Measurements from ENCODE around the gene PRRC2B.
A peak's percentile ranks its signal among the peaks of the same experiment; 100 is the strongest.
"Not testable (repeated sequence)": the region's sequence is repeated elsewhere in the genome, so short reads cannot be mapped to it uniquely, and the experiment has no call there.

The PRRC2B gene

DNA sequence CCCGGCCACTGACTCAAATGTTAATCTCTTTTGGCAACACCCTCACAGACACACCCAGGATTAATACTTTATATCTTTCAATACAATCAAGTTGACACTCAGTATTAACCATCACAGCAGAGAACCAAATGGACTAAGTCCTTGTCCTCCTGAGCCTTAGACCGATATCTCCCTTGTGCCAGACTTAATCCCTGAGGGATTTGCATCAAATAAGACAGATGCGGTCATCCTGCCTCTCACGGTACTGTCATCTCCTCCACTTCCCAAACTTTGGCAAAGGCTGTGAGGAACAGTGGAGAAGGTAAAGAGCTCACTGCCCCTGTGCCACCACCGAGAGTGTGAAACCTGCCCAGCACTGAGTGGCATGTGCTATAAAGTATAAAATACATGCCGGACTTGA lies 6.5 kb upstream of the PRRC2B start:
- no peak for DNase-seq (ENCODE audit: low spot score)

DNA sequence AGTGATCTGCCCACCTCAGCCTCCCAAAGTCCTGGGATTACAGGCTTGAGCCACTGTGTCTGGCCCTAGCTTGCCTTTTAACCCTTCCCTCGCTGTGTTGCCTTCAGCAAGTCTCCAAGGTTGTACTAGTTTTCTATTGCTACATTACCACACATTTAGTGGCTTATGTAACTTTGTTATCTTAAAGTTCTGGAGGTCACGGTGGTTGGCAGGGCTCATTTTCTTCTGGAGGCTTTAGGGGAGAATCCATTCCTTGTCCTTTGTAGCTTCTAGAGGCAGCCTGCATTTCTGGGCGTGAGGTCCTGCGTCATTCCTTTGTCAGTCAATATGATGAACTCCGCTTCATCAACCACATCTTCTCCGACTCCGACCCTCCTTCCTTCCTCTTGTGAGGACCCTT lies 2.9 kb upstream of the PRRC2B start:
- DNase-seq (ENCODE audit: low spot score), result no peak

DNA sequence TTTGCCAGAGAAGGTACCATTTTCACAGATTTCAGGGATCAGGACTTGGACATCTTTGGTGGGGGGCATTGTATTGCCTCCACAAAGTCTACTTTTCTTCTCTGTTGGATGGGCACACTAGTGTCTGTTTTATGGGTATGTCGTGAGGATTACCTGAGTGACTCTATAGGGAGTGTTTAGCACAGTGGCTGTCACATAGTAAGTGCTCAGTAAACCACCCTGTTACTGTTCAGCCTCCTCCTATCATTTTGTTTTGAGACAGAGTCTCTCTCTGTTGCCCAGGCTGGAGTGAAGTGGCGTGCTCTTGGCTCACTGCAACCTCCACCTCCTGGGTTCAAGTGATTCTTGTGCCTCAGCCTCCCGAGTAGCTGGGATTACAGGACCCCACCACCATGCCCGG lies 2.4 kb upstream of the PRRC2B start:
- no peak for DNase-seq (ENCODE audit: low spot score)

DNA sequence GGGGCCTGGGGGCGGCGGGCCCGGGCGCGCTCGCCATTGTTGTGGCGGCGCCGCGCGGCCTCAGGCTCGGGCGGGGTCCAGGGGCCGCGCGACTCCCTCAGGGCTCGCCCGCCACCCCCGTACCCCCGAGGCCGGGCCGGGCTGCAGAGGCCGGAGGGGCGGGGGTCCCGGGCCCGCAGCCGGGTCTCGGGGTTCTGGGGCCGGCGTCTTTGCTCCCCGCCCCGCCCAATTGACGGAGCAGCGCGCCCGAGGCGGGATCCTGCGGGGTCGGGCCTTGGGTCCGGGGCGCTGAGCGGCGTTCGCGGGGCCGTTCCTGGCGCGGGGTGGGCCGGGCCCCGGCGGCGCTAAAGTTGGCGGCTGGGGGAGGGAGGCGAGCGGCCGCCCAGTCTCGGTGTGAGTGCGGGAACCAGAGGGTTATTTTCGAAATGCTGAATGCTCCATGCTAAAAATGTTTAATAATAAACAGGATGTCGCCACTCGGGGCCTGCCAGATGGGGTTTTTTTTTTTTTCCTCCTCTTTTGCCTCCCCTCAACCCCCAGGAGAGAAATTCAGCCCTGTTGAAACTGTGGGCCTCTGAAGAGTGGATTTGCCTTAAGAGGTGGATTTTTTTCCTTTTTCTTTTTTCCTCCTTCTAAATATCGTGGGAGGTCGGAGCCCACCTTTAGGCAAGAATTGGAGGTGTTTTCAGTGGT lies 724 bp downstream of the PRRC2B start:
- peak; percentile 79 for DNase-seq (ENCODE audit: low spot score)

DNA sequence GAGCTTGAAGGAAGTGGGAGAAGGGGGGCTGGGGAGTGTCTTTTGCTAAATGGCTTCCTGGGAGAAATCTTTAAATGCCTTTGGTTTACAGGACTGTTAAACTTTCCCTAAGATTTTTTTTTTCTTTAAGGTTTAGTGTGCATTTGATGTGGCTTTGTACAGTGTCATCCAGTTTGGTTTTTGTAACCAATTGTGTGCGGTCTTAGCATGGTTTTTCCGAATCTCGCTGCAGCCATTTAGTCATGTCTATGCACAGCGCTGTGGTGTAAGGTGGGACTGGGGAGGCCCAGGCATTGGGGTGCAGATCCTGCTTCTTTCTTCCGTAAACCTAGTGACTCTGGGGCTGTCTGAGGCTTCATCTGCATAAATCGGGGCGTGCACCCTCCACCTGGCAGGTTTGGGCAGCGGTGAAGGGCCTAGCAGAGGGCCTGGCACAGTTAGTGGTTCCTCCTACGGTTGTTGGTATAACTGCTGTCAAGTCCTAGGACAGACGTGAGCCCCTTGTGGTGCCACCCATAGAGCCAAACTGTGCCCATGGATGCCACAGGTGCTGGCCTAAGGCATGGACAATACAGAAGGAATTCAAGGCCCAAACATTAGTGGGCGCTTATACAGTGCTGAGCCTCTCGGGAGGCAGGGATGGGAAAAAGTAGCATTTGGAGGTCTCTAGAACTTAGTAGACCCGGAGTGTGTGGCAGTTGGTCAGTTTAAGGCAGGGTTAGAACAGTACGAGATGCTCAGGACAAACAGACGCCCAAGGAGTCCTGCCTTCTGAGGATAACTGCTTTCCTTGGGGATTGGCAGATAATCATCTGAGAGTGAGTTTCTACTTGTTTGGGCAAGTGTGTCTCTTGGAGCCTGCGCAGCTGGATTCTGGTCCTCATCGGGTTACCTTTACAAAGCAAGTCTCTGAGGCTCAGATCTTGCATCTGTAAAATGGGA lies 1.5 kb downstream of the PRRC2B start:
- DNase-seq (ENCODE audit: low spot score), result no peak

DNA sequence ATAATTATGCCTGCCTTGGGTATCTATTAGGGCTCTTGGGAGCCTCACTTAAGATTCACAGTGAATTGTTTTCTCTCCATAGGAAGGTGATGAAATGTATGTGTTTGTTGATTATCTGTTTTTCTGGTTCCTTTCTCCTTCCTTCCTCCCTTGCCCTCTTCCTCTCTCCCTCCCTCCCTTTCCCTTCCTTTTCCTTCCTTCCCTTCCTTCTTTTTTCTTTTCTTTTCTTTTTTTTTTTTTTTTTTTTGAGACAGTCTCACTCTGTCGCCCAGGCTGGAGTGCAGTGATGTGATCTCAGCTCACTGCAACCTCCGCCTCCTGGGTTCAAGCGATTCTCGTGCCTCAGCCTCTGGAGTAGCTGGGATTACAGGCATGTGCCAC lies 2.2 kb downstream of the PRRC2B start:
- DNase-seq (ENCODE audit: low spot score), result not testable (repeated sequence)

DNA sequence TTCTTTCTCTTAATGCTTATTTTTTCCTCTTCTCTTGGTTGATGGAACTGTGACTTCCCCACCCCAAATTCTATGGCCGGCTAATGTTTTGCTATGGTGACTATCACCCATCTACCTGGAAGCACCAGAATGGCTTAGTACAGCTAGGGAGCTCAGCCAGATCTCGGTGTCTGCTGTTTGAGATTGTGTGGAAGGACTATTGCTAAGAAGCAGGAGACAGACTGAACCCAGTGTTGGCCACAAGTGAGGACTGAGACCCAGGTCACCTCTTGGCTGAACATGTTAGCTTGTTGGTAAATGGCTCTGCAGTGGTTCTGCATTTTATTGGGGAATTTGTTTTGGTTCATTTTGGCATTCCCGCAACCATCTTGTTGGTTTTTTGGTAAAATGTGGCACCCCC lies 2.7 kb downstream of the PRRC2B start:
- DNase-seq (ENCODE audit: low spot score), result no peak

DNA sequence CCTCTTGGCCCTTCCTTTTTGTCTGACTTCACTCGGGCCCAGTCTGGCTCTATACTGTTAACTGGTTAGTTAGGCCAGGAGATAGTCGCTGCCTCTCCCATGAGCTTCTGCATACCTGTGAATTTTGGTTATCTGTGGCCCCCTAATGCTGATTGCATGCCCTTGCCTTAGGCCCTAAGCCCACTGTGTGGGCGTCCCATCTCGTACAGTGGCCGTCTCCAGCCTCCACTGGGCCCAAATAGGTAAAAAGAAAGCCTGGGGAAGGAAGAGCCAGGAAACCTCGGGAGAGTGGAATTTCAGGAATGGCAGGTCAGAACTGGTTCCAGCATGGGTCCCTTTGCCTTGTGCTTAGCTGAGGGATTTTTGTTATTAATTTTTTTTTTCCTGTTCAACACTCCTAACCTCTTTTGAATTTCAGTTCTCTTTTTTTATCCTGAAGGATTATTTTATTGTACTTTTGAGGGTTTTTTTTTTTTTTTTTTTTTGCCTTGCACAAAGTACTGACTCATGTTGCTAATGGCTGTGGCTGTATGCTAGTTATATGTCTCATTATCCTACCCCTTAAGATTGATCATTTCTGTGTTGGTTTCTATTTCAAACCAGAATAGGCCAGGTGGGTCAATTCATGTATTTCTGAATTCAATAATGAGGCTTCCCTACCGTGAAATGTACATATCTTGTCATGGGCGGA lies 3.4 kb downstream of the PRRC2B start:
- no peak for DNase-seq (ENCODE audit: low spot score)

DNA sequence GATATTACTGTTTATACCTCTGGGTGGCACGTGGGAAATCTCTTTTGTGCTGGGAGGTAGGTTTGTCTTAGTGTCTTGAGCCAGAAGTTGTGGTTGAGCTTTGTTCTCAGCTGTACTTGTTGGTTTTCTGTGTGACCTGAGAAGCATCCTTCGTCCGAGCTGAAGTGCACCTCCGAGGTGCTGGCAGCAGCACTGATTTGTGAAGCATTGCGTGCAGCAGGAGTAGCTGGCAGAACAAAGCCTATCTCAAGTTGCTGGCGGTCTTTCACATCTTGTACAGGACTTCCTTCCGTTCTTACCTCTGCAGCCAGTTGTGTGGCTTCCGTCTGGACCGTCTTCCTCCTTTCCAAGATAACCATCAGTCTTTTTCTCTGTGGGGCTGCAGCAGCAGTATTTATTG lies 4.3 kb downstream of the PRRC2B start:
- DNase-seq (ENCODE audit: low spot score), result no peak

DNA sequence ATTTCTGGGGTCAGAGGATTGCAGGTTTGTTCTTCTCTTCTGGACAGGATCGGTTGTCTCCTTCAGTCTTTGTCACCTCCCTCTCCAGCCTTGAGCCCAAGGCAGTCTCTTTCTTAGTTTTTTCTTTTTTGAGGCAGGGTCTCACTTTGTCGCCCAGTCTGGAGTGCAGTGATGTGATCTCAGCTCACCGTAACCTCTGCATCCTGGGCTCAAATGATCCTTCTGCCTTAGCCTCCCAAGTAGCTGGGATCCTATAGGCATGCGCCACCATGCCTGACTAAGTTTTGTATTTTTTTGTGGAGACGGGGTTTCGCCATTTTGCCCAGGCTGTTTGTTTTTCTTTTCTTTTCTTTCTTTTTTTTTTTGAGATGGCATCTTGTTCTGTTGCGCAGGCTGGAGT lies 6.1 kb downstream of the PRRC2B start:
- no peak for DNase-seq (ENCODE audit: low spot score)

DNA sequence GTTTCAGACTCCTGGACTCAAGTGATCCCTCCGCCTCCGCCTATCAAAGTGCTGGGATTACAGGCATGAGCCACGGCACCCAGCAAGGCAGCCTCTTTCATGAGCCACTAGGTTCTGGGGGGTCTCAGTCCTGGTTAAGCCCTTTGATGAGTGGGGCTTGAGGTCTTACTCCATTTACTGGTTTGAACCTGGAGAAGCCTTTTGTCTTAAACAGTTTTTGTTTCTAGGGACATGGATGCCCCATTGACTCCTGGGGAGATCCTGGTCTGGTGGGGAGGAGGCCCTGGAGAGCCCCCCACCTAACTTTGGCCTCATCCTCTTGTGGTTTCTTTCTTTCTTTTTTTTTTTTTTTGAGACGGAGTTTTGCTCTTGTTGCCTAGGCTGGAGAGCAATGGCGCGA lies 6.7 kb downstream of the PRRC2B start:
- DNase-seq (ENCODE audit: low spot score), result no peak

DNA sequence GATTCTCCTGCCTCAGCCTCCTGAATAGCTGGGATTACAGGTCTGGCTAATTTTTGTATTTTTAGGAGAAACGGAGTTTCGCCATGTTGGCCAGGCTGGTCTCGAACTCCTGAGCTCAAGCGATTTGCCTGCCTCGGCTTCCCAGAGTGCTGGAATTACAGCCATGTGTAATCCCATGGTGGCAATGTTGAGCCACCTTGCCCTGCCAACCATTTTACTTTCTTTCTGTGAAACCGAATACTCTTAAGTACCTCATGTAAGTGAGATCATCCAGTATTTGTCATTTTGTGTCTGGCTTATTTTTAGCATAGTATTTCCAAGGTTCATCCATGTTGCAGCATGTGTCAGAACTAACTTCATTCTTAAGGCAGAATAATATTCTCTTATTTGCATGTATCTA lies 8.2 kb downstream of the PRRC2B start:
- no peak for DNase-seq (ENCODE audit: low spot score)

DNA sequence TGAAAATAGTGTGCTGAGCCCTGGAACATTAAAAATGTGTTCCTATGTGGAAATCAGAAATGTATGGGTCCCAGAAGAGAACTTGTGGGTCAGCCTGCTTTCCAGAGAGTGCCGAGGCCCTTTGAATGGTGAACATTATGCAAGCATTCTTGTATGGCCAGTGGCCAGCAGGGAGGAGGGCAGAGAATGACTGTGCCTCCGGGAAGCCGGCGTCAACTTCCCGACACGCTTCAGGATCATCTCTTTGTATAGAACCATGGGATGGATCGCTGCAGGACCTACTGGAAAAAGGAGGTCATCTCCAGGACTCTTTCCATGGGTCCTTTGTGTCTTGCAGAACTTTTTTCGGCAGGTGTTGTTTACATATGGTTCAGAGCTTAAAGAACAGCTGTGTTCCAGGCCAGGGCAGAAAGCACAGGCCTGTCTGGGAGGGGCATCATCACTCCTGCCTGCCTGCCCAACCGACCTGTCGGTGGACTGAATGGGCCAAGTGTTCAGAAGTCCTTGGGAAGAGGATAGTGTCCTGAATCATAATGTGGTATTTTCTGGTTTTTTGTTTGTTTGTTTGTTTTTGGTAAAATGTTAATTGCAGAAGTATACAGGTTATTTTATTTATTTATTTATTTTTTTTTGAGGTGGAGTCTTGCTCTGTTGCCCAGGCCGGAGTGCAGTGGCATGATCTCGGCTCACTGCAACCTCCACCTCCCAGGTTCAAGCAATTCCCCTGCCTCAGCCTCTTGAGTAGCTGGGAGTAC lies 9.0 kb downstream of the PRRC2B start:
- peak; percentile 79 for DNase-seq (ENCODE audit: low spot score)

DNA sequence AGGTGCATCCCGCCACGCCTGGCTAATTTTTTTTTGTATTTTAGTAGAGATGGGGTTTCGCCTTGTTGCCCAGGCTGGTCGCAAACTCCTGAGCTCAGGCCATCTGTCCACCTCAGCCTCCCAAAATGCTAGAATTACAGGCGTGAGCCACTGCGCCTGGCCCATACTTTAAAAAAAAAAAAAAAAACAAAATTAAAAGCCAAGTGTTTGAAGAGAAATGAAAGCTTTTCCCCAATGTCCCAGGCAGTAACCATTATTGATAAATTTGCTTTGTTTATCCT lies 9.5 kb downstream of the PRRC2B start:
- no peak for DNase-seq (ENCODE audit: low spot score)

DNA sequence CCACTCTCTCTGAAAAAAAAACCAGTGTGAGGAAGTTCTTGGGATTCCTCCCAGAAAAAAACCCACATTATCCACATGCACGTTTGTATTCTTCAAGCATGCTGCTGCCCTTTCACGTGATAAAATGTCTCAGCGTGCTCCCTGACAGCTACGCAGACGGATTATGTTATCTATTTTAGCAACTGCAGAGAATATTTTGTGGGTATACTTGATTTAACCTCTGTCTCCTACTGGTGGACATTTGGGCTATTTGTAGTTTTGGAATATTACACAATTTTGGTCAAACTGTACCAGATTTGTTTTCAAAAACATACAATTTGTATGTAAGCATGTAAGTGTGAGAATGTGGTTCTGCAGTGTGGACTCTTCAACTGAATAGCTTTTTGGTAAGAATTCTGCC lies 10.7 kb downstream of the PRRC2B start:
- DNase-seq (ENCODE audit: low spot score), result no peak

DNA sequence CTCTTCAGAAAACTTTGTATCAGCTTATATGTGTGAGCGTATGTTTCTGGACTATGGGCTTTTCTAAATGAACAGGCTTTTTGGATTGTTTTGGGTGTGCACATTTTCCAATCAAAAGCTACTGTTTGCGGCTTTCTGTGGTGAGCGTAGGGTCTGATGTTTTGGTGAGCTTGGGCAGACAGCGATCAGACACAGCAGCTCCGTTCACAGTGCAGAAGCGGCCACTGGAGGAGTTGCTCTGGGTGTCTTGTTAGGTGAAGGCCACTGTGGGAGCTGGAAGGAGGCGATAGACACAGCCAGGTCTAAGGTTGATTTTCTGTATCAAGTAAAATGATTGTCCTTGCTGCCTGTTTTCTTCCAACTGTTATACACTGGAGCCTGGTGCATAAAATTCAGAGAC lies 11.1 kb downstream of the PRRC2B start:
- DNase-seq (ENCODE audit: low spot score), result no peak

DNA sequence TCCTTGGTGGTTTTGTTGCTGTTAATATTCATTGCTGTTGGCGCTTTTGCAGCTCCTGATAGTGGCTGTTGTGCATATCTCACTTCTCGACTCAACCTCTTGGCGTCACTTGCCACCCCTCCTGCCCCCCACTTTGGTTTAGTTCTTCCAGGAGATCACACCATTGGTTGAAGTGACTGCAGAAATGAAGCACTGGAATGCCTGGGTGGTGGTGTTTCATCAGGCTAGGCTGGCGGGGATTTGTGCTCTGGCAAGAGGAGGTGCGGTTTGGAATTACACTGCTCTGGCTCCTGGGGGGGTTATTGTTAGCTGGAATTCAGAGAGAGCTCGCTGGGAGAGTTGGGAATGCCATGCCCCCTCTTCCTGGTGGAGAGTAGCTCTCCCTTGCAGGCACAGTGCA lies 11.5 kb downstream of the PRRC2B start:
- DNase-seq (ENCODE audit: low spot score), result no peak

DNA sequence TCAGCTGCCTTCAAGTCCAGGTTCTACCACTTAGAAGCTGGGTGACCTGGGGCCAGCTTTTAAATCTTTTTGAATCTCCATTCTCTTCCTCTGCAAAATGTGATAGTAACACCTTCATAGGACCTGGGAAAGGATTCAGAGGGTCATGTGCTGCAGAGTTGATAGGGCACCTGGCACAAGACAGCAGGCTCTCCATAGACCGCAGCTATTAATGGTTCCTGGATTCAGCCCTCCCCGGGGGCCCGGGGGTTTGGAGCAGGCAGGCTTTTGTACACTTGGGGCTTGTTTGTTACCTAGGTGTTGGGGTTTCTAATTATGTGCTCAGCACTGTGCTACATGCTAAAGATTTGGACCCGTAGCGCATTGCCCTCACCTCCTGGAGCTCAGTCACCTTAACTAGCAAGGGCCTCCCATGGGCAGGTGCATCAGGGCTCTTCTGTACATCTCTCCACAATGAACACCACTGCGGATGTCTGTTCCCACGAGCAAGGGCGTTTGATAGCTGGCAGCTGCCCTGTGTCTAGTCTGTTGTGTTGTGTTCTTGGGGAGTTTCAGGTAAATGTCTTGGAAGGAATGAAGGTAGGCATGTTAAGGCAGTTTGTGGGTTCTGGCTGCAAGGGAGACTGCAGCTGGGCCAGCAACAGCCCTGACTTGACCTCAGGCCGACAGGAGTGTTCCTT lies 12.1 kb downstream of the PRRC2B start:
- no peak for DNase-seq (ENCODE audit: low spot score)

DNA sequence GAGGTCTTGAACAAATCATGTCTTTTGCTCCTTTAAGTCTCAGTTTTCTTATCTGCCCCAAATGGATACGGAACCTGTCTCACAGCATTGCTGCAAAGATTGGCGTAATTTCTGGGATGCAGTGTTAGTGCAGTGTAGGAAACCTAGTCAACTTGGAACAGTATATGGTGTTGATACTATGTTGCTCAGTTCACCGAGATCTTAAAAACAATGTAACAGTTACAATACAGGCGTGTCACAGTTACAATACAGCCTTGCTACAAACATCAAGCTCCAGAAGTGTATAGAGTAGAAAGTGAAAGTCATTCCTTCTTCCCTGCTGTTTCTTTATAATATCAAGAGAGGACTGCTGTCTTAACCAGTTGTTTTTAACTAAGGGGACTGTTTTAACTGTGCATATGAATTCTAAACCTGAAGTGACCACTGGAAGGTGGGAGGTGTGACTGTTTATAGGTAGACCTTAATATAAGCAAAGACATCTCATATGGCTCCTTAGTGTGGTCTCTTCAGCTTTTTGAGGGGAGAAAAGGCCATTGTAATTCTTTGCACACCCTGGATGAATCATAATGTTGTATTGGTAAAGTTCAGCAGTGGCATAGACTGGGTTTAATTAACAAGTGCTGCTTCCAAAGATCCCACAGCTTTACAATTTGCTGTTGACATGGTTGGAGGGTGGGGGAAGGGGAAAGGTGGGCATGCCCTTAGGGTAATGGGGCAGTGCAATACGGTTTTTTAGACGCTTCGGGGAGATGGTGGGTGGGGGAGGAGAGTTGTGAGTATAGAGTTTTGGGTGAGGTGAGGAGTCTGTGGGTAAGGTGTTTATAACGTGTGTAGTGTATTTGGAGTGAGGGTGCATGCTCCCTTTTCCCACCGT lies 12.9 kb downstream of the PRRC2B start:
- DNase-seq (ENCODE audit: low spot score), result no peak

DNA sequence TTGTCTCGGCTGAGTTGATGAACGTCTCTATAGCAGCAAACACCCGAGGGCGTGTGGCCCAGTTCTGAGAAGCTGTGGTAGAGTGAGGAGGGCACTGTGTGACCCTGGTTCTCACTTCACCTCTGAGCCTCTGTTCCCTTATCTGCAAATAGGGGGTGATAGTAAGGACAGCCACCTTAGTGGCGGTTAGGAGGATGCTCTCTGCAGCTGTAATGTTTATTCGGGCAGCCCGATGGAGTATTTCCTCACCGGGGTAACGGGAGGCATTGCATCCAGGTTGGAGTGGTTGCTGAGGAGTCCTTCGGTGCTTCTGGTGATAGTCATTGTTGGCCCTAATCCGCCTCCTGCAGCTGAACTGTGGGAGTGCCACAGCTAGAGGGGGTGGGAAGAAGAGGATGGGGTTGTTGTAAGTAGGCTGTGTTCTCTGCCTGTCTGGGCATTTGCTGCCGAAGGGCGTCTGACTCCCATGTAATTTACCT lies 13.9 kb downstream of the PRRC2B start:
- DNase-seq (ENCODE audit: low spot score), result no peak
